Left ventricle myocardium superior (tissue), 1 donor: ENCODE data around the gene KCNB1. TPM values are rescaled to one million over a fixed set of nuclear protein-coding genes. Genes with fewer than 3 reads are reported as not detected.

Source experiments
- ATAC-seq: fragments of 200-7000 bp; cut with Tn5 transposase; one replicate; pipeline ENCODE4 v1.9.1; 2020; ENCODE audit warnings: mild to moderate bottlenecking, moderate library complexity
- DNase-seq: peaks from one replicate; pipeline ENCODE4 v3.0.0-alpha.2; 2020
- intact Hi-C: fragments of 100-400 bp; cut with micrococcal nuclease; formaldehyde crosslinking; loops from one replicate; pipeline ENCODE4 v1.11.0; 2022
- total RNA-seq: library from RNA; stranded (reverse); fragmentation: NEBNext Ultra II Directional; extraction: Animal tissue kit (Norgen Biotek cat#: 25700); gene quantifications from one replicate; pipeline ENCODE4 v1.2.1, GENCODE V29; 2021
- donor health status: DM: no; HTN: yes; CAD: no; lungs with severe emphysema.

KCNB1 gene
- total RNA-seq, 1 donor from 2014 or later = 1.9 TPM

GRCh38 chr20:49452011-49452482 is 30.4 kb downstream of the KCNB1 start:
- DNase-seq = peak; percentile 46
- intact Hi-C loops = no loop called here
- peak; percentile 30 for ATAC-seq

GRCh38 chr20:49450281-49450721 is 32.2 kb downstream of the KCNB1 start:
- intact Hi-C loops = no loop called here
- DNase-seq (no peak), ATAC-seq (no peak)

GRCh38 chr20:49448917-49449316 is 33.6 kb downstream of the KCNB1 start:
- intact Hi-C loops = no loop called here
- no peak for DNase-seq
- ATAC-seq = no peak

GRCh38 chr20:49447946-49448809 is 34.3 kb downstream of the KCNB1 start:
- ATAC-seq (peak; percentile 65), DNase-seq (peak; percentile 47)
- intact Hi-C loops = no loop called here

GRCh38 chr20:49447364-49447763 is 35.1 kb downstream of the KCNB1 start:
- DNase-seq = no peak
- peak; percentile 14 for ATAC-seq
- intact Hi-C loops = no loop called here

GRCh38 chr20:49446808-49447207 is 35.7 kb downstream of the KCNB1 start:
- DNase-seq (peak; percentile 86), ATAC-seq (peak; percentile 84)
- intact Hi-C loops = no loop called here

- DNase-seq (no peak), ATAC-seq (no peak)
- intact Hi-C loops = no loop called here
Observed at GRCh38 chr20:49446080-49446479, 36.4 kb downstream of the KCNB1 start.

GRCh38 chr20:49445176-49445575 is 37.3 kb downstream of the KCNB1 start:
- intact Hi-C loops = no loop called here
- ATAC-seq (no peak), DNase-seq (no peak)

GRCh38 chr20:49444553-49444990 is 37.9 kb downstream of the KCNB1 start:
- DNase-seq (no peak), ATAC-seq (no peak)
- intact Hi-C loops = no loop called here

- intact Hi-C loops = no loop called here
- DNase-seq = no peak
- ATAC-seq = no peak
Observed at GRCh38 chr20:49437057-49437456, 45.4 kb downstream of the KCNB1 start.

- intact Hi-C loops = no loop called here
- no peak for DNase-seq
Observed at GRCh38 chr20:49435639-49436038, 46.8 kb downstream of the KCNB1 start.

GRCh38 chr20:49433333-49433732 is 49.1 kb downstream of the KCNB1 start:
- DNase-seq (no peak), ATAC-seq (no peak)
- intact Hi-C loops = no loop called here

More at GRCh38 chr20:49435639-49436038, 46.8 kb downstream of the KCNB1 start:
- no peak for ATAC-seq

GRCh38 chr20:49432550-49432949 is 49.9 kb downstream of the KCNB1 start:
- no peak for ATAC-seq
- intact Hi-C loops = no loop called here
- DNase-seq = no peak

GRCh38 chr20:49431329-49431728 is 51.1 kb downstream of the KCNB1 start:
- DNase-seq (no peak), ATAC-seq (no peak)
- intact Hi-C loops = no loop called here

- intact Hi-C loops = no loop called here
- ATAC-seq = no peak
Observed at GRCh38 chr20:49430320-49430719, 52.1 kb downstream of the KCNB1 start.

GRCh38 chr20:49427751-49428518 is 54.5 kb downstream of the KCNB1 start:
- DNase-seq = peak; percentile 43
- intact Hi-C loops = no loop called here

More at GRCh38 chr20:49430320-49430719, 52.1 kb downstream of the KCNB1 start:
- no peak for DNase-seq

GRCh38 chr20:49426873-49427272 is 55.6 kb downstream of the KCNB1 start:
- ATAC-seq = no peak
- intact Hi-C loops = no loop called here
- DNase-seq = no peak

More at GRCh38 chr20:49427751-49428518, 54.5 kb downstream of the KCNB1 start:
- ATAC-seq = peak; percentile 72

- intact Hi-C loops = no loop called here
- DNase-seq (no peak), ATAC-seq (peak; percentile 45)
Observed at GRCh38 chr20:49426395-49426794, 56.1 kb downstream of the KCNB1 start.

GRCh38 chr20:49424536-49424935 is 57.9 kb downstream of the KCNB1 start:
- ATAC-seq (peak; percentile 28), DNase-seq (no peak)
- intact Hi-C loops = no loop called here

- DNase-seq = no peak
- intact Hi-C loops = no loop called here
- no peak for ATAC-seq
Observed at GRCh38 chr20:49422161-49422560, 60.3 kb downstream of the KCNB1 start.
